Right lobe of liver (tissue), 6 donors: Measurements from ENCODE around the gene MYO10. TPM values are rescaled to one million over a fixed set of nuclear protein-coding genes. Genes with fewer than 3 reads are reported as not detected.

Source experiments
- ATAC-seq, 4 donors: fragments of 200-7000 bp; cut with Tn5 transposase; one replicate each; pipeline ENCODE4 v1.9.1; 2020; ENCODE audit warnings: mild to moderate bottlenecking in 4 of 4, moderate library complexity in 4 of 4
- DNase-seq, 3 donors: peaks; one replicate each; pipeline ENCODE4 v3.0.0-alpha.2; 2020
- H3K27ac ChIP-seq, 3 donors: fragments of 200-600 bp; one replicate each; pipeline ENCODE4 v1.8.0; 2022
- H3K27me3 ChIP-seq, 2 donors: fragments of 200-600 bp; one replicate each; pipeline ENCODE4 v1.8.0; 2022
- H3K36me3 ChIP-seq, 4 donors: fragments of 200-600 bp; sonication (generic) in 1 of 4; one replicate each; pipeline versions ENCODE4 v1.5.1 to v1.8.0; 2017 to 2022; ENCODE audit warnings: control low read depth in 1 of 4
- H3K4me1 ChIP-seq, 4 donors: fragments of 200-600 bp; sonication (generic) in 1 of 4; one replicate each; pipeline versions ENCODE4 v1.5.1 to v1.8.0; 2017 to 2022; ENCODE audit warnings: control low read depth in 1 of 4
- H3K4me3 ChIP-seq, 3 donors: fragments of 200-600 bp; one replicate each; pipeline ENCODE4 v1.8.0; 2022
- H3K9me3 ChIP-seq, 4 donors: fragments of 200-600 bp; sonication (generic) in 1 of 4; one replicate each; pipeline versions ENCODE4 v1.5.1 to v1.8.0; 2017 to 2022; ENCODE audit warnings: control low read depth in 1 of 4
- CTCF ChIP-seq, 4 donors: fragments of 200-600 bp in 3 of 4; fragments of 450-650 bp in 1 of 4; IDR thresholded peaks; one replicate each; pipeline versions ENCODE4 v1.5.1 to v1.8.0; 2016 to 2022; ENCODE audit warnings: antibody characterized with exemption in 4 of 4, mild to moderate bottlenecking in 2 of 4
- POLR2A ChIP-seq: fragments of 450-650 bp; IDR thresholded peaks from one replicate; pipeline ENCODE4 v1.6.1; 2017; ENCODE audit warnings: antibody characterized with exemption, mild to moderate bottlenecking
- WGBS: methylation state at CpG from one replicate; pipeline ENCODE4 v1.1.6; 2018; ENCODE audit warnings: low coverage, low lambda C conversion rate; ENCODE audit not compliant: insufficient coverage; ENCODE audit errors: missing lambda C conversion rate; 5-methylcytosine and 5-hydroxymethylcytosine counted together
- intact Hi-C, 2 donors: fragments of 100-400 bp; cut with DNase I; formaldehyde crosslinking; loops; one replicate each; pipeline versions ENCODE4 v1.11.2 to v1.14.1; 2022
- total RNA-seq, 6 experiments: library from RNA; depleted of rRNA in 2 of 6; stranded (reverse); fragments of >200 nt in 2 of 6; fragmentation: NEBNext Ultra II Directional in 3 of 6; extraction: Animal tissue kit (Norgen Biotek cat#: 25700) in 3 of 6; gene quantifications; one replicate each; pipeline versions ENCODE4 v1.1.0 to v1.2.4, GENCODE V29; 2016 to 2023
- donor health status: DM: no; HTN: yes; CAD: no.
- donor health status: DM: no; HTN: no; CAD: no.
- donor health status: DM: no; HTN: no; CAD: no.
- donor health status: DM: no; HTN: yes; CAD: no.
- donor health status: DM: no; HTN: yes; CAD: no.

Gene MYO10
- total RNA-seq, 6 experiments from 2014 or later = 3.9 to 13.1 (median 6.9) TPM

- H3K4me3 ChIP-seq = no peak overlapping the region
- H3K27me3 ChIP-seq = no peaks in the 10 kb centered on the region
- no peaks in the 10 kb centered on the region for H3K9me3 ChIP-seq
- TF ChIP-seq CTCF (IDR thresholded peaks at IDR 0.05) (no peak), POLR2A (no peak)
- H3K36me3 ChIP-seq = no peaks in the 10 kb centered on the region
- DNase-seq (no peak), ATAC-seq (no peak)
- intact Hi-C loops = no loop called here
- 47% methylated on average over 4 of the region's 4 CpGs for WGBS
- H3K27ac ChIP-seq = no peak overlapping the region
- H3K4me1 ChIP-seq = no peaks in the 10 kb centered on the region
These were observed 240.3 kb downstream of the MYO10 start for GRCh38 chr5:16695779-16696178.

DNA sequence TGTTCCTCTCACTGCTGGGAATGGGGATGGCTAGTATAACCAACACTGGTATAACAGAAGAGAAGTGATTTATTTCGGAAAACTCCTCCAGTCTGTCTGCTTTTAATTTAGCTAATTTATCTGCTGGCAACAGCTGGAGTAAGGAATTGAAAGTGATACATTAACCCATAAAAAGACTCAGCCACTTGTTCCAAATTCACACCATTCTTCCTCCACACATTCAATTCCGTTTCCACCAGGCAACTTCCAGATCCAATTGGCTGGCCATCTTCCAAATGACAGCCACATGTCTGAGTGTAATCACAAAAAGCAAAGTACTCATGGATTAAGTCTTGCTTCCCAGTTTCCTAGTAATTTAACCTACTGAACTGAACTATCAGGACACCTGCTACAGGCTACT, 242.2 kb downstream of the MYO10 start:
- no peak overlapping the region for H3K27ac ChIP-seq
- H3K27me3 ChIP-seq = no peaks in the 10 kb centered on the region
- DNase-seq (no peak), ATAC-seq (no peak)
- no peak for TF ChIP-seq CTCF (IDR thresholded peaks at IDR 0.05)
- TF ChIP-seq POLR2A = no peak
- intact Hi-C loops = no loop called here
- no peaks in the 10 kb centered on the region for H3K9me3 ChIP-seq
- no peaks in the 10 kb centered on the region for H3K4me1 ChIP-seq
- WGBS = 37% methylated on average over 2 of the region's 2 CpGs
- peaks cover 0 to 3% (median 0%) of the 10 kb centered on the region in 4 donors for H3K36me3 ChIP-seq
- no peak overlapping the region for H3K4me3 ChIP-seq

GRCh38 chr5:16691731-16692130, 244.4 kb downstream of the MYO10 start:
- 58% methylated on average over 3 of the region's 3 CpGs for WGBS
- TF ChIP-seq CTCF (IDR thresholded peaks at IDR 0.05) = no peak
- no peak for TF ChIP-seq POLR2A
- Histone ChIP-seq H3K4me3 (no peak overlapping the region), H3K9me3 (no peaks in the 10 kb centered on the region), H3K27me3 (no peaks in the 10 kb centered on the region), H3K4me1 (no peaks in the 10 kb centered on the region), H3K27ac (no peak overlapping the region), H3K36me3 (peaks cover 0 to 5% (median 0%) of the 10 kb centered on the region in 4 donors)
- intact Hi-C loops = no loop called here
- DNase-seq = no peak
- no peak for ATAC-seq

- Histone ChIP-seq H3K27ac (no peak overlapping the region), H3K4me3 (no peak overlapping the region), H3K9me3 (no peaks in the 10 kb centered on the region), H3K27me3 (no peaks in the 10 kb centered on the region), H3K4me1 (no peaks in the 10 kb centered on the region), H3K36me3 (peaks cover 0 to 5% (median 0%) of the 10 kb centered on the region in 4 donors)
- 70% methylated on average over 6 of the region's 7 CpGs for WGBS
- no peak for DNase-seq
- TF ChIP-seq CTCF (IDR thresholded peaks at IDR 0.05) (peak; percentile 5 to 45 (median 39)), POLR2A (no peak)
- intact Hi-C loops = no loop called here
- peak; percentile 48 to 70 (median 56) for ATAC-seq
These were observed 245.7 kb downstream of the MYO10 start for GRCh38 chr5:16690243-16690852.
